Measurements from ENCODE around the gene PMVK.
"Not testable (repeated sequence)": the region's sequence is repeated elsewhere in the genome, so short reads cannot be mapped to it uniquely, and the experiment has no call there.

Gene PMVK

DNA sequence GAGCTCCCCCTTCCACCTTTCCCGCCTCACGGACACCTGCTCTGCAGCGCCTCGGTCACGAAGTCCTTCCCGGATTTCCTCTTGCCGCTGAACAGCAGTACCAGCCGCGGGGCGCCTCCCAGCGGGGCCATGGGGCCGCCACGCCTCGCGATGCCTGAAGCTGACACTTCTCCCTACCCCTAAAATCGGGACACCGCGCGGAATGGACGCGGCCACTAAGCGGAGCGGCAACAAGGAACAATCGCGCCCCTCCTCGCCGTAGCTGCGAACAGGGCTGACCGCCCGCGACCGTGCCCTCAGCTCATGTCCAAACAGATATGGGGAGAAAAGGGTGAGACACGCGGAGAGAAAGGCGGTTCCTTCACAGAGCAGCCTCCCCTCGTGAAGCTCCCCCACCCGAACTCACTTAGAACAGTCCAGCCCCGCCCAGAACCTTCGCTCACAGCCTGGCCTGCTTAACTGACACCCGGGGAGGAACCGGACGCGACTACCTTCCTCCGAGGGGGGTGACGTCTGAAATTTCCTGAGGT lies at the start of gene PMVK:
Gene PMVK, minus strand, starts transcription at position 165 of the 530 bp plus-strand sequence. Its CDS starts 34 bp downstream, at position 131.
- DNase-seq, result peak; percentile 91 to 99

- no peak for DNase-seq
Measured at GRCh38 chr1:154983776-154984466, 47.4 kb upstream of the PMVK start.

GRCh38 chr1:154982897-154983648 lies 46.6 kb upstream of the PMVK start, which contains the start of gene FLAD1:
Gene FLAD1 (plus strand): TSS chr1:154983344. CDS start chr1:154983695, 351 bp downstream.
- peak; percentile 66 to 99 for DNase-seq

DNA sequence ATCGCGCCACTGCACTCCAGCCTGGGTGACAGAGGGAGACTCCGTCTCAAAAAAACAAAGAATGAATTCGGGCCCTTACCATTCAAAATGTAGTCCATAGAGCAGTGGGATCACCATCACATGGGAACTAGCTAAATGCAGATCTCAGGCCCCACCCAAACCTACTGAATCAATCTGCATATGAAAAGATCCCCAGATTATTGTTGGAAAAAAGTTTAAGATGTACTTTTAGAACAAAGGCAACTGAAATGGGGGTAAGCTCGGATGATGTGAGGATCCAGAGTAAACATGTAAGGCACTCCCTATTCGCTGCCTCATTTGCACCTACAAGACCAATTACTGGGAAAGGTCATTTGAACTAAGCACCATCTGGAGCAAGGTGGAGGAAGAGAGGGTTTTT lies 45.8 kb upstream of the PMVK start:
- no peak for DNase-seq

DNA sequence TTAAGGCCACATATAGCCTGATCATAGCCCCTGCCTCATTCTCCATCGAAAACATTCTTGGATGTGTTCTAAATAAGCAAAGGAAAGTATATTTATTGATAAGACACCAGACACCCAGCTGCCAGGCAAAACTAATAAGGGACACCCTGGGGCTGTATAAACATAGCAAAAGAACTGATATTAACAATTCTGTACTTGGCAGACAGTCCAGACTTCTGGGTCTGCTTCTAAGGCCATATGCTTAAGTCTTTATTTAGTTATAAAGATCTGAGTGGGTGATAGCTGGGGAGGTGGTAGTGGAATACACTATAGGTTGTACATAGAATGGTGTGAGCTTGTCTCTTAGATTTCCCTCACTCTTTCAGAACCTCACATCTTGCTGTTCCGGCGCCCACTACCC lies 41.8 kb upstream of the PMVK start:
- no peak for DNase-seq

- not testable (repeated sequence) for DNase-seq
Measured at GRCh38 chr1:154977762-154978161, 41.2 kb upstream of the PMVK start.

DNA sequence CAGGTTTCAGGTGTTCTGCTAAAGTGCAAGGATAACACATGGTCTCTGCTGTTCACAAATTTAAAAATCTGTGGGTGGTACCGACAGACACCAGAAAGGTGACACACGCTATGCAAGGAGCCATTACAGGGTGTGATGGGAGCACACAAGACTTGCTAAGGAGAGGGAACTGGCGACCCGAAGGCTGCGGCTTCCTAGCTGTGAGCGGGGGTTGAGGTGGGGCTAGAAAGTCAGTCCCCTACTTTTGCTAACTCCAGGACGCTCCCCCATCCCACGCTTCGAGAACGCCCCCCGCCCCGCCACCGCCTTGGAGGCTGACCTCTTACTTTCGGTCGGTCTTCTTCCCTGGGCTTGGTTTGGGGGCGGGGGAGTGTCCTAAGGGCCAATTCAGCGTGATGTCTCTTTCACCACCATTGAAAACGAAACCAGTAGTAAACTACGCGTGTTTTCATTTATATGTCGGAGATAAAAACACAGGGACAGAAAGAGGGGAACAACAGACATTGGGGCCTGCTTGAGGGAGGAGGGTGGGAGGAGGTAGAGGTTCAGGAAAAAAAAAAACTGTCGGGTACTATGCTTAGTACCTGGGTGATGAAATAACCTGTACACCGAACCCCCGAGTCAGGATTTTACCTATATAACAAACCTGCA lies 39.0 kb upstream of the PMVK start:
- peak; percentile 34 to 41 for DNase-seq

DNA sequence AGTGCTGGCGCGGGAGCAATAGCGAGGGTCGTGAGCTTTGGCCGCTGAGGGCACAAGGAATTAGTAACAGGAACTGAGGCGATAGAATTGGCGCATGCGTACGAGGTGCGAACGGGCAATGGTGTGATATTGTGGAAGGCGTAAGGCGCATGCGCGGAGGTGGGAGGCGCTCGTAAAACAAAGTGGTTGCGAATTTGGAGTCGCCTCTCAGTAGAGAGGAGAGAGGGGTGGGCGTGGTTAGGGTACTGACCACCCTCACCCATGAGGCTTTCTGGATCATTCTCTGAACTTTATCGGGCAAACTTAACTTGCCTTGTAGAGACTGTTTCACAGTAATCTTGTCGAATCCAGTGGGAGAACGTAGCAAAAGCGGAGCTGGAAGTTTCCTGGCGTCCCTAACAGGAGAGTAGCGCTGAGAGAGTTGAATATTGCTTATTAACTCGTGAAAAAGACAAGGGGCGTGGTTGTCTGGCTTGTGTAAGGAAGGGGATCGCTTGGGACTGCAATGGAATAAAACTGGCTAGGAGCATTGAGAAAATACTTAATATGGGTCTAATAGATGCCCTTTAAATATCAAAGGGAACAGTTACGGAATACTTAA lies 38.4 kb upstream of the PMVK start:
- DNase-seq, result peak in 1 of 2 donors; percentile 96

DNA sequence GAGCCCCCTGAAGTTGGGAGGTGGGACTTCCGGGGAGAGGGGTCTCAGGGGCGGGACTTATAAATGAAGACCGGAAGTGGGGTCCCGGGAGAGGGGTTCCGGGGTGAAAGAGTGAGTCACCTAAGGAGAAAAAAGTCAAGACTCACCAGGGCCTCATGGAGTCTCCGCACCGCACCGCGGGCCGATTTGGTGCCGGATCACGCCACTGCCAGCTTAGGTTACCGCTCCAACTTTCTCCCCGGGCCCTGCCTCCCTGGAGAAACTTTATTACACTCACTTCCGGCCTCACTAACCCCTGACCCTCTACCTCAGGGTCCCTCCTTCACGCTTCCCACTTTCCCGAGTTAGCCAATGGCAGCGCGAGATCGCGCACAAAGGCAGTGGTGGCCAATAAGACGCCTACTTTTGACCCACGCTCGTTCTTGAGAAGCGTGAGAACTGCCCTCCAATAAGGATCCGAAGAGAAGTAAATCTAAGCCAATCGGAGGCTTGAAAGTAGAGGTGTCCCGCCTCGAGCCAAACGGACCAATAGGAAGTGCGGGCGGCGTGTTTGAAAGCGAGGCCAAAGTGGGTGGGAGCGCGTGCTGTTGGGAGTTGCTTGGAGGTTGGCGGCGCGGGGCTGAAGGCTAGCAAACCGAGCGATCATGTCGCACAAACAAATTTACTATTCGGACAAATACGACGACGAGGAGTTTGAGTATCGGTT lies 37.7 kb upstream of the PMVK start, which contains the start of gene CKS1B:
Gene CKS1B, plus strand, starts transcription at position 580 of the 706 bp plus-strand sequence. Its CDS starts 65 bp downstream, at position 645.
- DNase-seq, result peak; percentile 97 to 100

DNA sequence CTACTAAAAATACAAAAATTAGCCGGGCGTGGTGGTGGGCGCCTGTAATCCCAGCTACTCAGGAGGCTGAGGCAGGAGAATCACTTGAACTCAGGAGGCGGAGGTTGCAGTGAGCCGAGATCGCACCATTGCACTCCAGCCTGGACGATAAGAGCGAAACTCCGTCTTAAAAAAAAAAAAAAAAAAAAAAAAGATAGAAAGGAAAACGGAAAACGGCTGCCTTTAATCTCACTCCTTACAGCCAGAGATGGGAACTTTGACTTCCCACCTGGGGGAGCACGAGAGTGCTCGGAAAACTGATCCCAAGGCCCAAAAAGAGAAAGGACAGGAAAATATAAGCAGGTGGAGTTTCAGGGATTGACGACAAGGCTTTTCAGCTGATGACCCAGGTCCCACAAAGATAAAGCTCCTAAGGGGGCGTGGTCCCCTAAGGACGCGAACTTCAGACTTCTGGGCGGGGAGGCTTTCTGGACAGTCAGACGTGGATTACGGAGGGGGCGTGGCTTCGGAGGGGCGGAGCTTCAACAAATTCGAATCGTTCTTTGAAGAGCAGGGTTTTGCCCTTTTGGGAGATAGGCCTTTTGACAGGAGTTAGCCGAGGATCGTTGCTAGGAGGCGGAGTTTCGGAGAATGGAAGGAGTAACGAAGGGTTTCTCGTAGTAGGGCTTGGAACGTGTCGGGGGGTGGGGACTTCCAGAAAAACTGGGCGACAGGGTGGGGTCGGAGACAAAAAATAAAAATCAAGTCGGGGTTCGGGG lies 37.0 kb upstream of the PMVK start:
- DNase-seq, result peak; percentile 87 to 89

- no peak for DNase-seq
Measured at GRCh38 chr1:154972517-154973343, 36.2 kb upstream of the PMVK start.

GRCh38 chr1:154972213-154972516 lies 35.6 kb upstream of the PMVK start:
- DNase-seq, result no peak

DNA sequence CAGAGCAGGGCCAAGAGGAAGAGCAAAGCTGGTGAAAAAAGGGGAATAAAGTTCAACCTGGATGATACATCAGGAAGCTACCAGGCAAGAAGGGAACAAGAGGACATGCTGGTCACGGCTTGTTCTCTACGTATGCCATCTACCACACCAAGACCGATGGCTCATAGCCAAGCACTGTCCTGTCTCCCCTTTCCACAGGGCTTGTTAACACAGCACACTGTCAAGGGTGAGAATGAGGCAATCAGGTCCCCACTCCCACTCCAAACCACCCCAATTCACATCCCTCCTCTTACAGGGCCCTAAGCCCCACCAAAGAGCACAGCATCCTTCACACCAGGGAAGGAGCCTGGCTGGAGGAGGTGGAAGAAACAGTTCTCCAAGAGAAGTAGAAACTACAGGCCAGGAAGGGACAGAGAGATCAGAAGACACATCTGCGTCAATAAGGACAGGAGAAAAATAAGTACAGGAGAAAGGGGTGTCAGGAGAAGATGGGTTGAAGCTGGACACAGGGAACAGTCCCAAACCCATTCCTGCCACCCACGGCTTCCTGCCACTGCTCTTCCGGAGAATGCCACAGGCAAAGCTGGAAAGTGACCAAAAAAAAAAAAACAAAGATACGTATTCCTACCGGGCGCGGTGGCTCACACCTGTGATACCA lies 35.0 kb upstream of the PMVK start:
- DNase-seq, result no peak

DNA sequence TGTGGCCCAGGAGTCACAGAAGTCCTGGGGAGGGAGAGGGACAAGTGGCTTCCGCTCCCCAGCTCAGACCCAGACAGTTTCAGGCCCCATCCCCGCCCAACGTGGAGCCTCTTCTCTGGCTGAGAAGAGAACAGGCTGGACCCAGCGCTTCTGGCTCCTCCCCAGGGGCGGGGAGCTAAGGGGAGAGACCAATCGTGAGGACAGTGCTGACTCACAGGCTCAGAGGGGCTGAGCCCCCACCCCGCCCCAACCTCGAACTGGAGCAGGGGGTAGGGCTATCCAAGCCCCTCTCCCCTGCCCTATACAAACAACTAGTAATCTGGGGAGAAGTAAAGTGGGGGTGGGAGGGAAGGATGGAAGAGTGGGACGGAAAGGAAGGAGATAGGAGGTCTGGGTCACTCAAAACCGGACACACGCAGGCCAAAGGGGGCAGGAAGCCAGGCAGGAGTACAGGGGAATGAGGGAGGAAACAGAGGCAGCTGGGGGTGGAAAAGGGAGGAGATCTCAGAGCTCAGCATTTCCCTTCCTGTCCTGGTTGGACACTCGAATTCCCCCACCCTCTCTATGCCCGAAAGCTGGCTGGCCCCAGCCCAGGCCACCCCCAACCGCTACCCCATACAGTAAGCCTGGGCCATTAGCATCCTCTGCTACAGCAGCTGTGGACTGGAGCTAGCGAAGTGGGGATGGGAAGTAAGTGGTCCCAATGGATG lies 34.3 kb upstream of the PMVK start, which contains the start of gene SHC1:
Gene SHC1, minus strand, starts transcription at position 117 of the 710 bp plus-strand sequence. CDS start 221 bp downstream, outside the sequence.
- peak in 1 of 2 donors; percentile 27 for DNase-seq

DNA sequence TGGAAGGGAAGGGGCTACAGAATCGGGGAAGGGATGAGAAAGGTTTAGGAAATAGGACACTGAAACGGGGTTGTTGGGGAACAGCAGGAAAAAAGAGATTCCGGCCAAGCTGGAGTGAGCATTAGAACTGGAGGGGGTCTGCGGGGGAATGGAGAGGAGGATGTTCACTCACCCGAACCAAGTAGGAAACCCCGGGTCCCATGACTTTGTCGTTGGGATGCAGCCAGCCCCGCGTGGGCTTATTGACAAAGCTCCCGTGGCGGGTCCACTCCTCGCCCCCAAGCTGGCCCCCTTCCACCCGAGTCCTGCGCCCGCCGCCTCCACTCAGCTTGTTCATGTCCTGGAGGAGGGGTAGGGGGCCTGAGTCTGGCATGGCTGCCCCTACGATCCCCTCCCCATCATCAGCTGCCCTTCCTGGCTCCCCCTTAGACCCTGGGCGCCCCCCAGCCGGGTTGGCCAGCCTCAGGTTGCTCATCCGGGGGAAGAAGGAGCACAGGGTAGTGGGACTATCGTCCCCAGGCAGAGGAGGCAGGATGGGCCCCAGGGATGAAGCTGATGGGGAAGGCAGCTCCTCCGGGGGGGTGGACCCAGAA lies 33.4 kb upstream of the PMVK start:
- DNase-seq, result no peak

GRCh38 chr1:154969246-154969645 lies 32.7 kb upstream of the PMVK start:
- DNase-seq, result no peak

GRCh38 chr1:154968731-154969130 lies 32.2 kb upstream of the PMVK start:
- DNase-seq, result no peak

DNA sequence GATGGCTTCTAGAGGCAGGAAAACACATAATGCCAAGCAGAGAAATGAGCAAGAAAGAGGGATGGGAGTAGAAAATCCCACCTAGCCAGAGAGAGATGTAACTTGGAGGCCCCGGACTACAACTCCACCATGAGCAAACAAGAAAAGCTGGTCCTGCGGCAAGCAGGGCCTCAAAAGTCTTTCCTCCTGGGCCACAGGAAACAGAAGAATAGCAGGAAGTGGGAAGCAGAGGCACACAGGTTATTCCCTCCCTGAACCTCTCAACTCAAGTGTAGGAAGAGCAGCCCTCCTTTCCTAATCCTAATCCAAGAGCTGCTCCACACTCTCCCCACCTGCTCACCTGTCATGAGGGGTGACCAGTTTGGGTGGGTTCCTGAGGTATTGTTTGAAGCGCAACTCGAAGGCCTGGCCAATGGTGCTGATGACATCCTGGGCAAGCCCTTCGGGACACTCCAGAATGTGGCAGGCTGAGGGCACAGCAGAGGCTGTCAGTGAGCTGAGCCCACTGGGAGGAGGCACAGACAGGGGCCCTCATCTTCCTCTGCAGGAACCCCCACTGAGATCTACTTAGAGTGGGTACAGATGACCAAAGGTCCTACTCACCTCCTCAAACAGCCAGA lies 30.9 kb upstream of the PMVK start:
- no peak for DNase-seq

All from bone marrow (tissue), 2 donors.